DND-41 (cell line): ENCODE measurements around the gene ATP10A.

Source experiments
- EZH2 ChIP-seq: IDR thresholded peaks from 3 replicates; pipeline ENCODE4 v1.6.1; 2012; ENCODE audit warnings: borderline replicate concordance, low read depth, mild to moderate bottlenecking, moderate library complexity, low read length, inconsistent platforms; ENCODE audit not compliant: severe bottlenecking
- TF ChIP-seq, protein P1 (sequence below): IDR thresholded peaks from 2 replicates; pipeline ENCODE4 v1.5.1; 2012; ENCODE audit warnings: borderline replicate concordance, low read length, moderate library complexity, mild to moderate bottlenecking; ENCODE audit not compliant: poor library complexity, severe bottlenecking; ENCODE audit errors: extremely low read depth

DNA sequence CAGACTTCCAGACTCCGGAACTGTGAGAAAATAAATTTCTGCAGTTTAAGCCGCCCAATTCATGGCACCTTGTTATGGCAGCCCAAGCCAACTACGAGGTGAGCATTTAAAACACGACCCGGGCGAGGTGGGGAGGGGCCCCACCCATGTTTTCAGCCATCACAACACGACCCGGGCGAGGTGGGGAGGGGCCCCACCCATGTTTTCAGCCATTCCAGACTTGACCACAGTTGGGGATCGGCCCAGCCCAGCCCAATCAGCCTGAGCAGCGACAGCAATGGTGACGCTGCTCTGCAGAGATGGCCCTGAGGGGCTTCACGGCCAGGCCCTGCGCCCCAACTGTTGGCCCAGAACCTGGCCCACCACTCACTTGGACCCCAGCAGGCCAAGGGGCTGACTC, 93.1 kb downstream of the ATP10A start:
- TF ChIP-seq, protein P1, sequence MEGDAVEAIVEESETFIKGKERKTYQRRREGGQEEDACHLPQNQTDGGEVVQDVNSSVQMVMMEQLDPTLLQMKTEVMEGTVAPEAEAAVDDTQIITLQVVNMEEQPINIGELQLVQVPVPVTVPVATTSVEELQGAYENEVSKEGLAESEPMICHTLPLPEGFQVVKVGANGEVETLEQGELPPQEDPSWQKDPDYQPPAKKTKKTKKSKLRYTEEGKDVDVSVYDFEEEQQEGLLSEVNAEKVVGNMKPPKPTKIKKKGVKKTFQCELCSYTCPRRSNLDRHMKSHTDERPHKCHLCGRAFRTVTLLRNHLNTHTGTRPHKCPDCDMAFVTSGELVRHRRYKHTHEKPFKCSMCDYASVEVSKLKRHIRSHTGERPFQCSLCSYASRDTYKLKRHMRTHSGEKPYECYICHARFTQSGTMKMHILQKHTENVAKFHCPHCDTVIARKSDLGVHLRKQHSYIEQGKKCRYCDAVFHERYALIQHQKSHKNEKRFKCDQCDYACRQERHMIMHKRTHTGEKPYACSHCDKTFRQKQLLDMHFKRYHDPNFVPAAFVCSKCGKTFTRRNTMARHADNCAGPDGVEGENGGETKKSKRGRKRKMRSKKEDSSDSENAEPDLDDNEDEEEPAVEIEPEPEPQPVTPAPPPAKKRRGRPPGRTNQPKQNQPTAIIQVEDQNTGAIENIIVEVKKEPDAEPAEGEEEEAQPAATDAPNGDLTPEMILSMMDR, result no peak
- no peak for TF ChIP-seq EZH2
